ENCODE data around the gene DUSP9.

The DUSP9 gene

GRCh38 chrX:153659268-153659667 lies 12.3 kb downstream of the DUSP9 start:
- ChIA-PET CTCF (interaction anchor here (0.8 to 4.3 kb wide), 5 partner anchors 8 to 120 kb away, joined by 3 to 40 read pairs (median 5); no protein-coding TSS in a partner anchor), POLR2A (no interaction called here)
- no peaks in the 10 kb centered on the region for H3K36me3 ChIP-seq (ENCODE audit: control insufficient read depth in 2 of 2, insufficient read depth in 1 of 2, low read length in 2 of 2)
- TF ChIP-seq KLF9 (tag by site-specific recombination; IDR thresholded peaks at IDR 0.05; ENCODE audit: low read depth) (no peak), SETDB1 (IDR thresholded peaks at IDR 0.05; ENCODE audit: insufficient read length, low read length) (no peak), ZNF621 (tag by site-specific recombination; IDR thresholded peaks at IDR 0.05) (no peak), ZNF830 (tag by site-specific recombination; IDR thresholded peaks at IDR 0.05; ENCODE audit: low read depth) (no peak), ZNF24 (tag by site-specific recombination; IDR thresholded peaks at IDR 0.05) (no peak), ZNF529 (tag by site-specific recombination; IDR thresholded peaks at IDR 0.05; ENCODE audit: insufficient replicate concordance) (no peak), ZNF777 (tag by site-specific recombination; IDR thresholded peaks at IDR 0.05; ENCODE audit: borderline replicate concordance) (no peak), ZNF660 (tag by site-specific recombination; IDR thresholded peaks at IDR 0.05) (no peak), ZNF600 (tag by site-specific recombination; IDR thresholded peaks at IDR 0.05) (no peak), ATF2 (tag by site-specific recombination; IDR thresholded peaks at IDR 0.05; ENCODE audit: low read depth) (no peak), ZBTB20 (tag by site-specific recombination; IDR thresholded peaks at IDR 0.05) (no peak), ZNF596 (tag by site-specific recombination; IDR thresholded peaks at IDR 0.05) (no peak)
- TF ChIP-seq, protein P1, sequence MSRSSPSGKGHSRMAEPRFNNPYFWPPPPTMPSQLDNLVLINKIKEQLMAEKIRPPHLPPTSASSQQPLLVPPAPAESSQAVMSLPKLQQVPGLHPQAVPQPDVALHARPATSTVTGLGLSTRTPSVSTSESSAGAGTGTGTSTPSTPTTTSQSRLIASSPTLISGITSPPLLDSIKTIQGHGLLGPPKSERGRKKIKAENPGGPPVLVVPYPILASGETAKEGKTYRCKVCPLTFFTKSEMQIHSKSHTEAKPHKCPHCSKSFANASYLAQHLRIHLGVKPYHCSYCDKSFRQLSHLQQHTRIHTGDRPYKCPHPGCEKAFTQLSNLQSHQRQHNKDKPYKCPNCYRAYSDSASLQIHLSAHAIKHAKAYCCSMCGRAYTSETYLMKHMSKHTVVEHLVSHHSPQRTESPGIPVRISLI (tag by site-specific recombination; IDR thresholded peaks at IDR 0.05), result no peak
- TF ChIP-seq, protein P2, sequence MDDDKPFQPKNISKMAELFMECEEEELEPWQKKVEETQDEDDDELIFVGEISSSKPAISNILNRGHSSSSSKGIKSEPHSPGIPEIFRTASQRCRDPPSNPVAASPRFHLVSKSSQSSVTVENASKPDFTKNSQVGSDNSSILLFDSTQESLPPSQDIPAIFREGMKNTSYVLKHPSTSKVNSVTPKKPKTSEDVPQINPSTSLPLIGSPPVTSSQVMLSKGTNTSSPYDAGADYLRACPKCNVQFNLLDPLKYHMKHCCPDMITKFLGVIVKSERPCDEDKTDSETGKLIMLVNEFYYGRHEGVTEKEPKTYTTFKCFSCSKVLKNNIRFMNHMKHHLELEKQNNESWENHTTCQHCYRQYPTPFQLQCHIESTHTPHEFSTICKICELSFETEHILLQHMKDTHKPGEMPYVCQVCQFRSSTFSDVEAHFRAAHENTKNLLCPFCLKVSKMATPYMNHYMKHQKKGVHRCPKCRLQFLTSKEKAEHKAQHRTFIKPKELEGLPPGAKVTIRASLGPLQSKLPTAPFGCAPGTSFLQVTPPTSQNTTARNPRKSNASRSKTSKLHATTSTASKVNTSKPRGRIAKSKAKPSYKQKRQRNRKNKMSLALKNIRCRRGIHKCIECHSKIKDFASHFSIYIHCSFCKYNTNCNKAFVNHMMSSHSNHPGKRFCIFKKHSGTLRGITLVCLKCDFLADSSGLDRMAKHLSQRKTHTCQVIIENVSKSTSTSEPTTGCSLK (tag by site-specific recombination; IDR thresholded peaks at IDR 0.05), result no peak
- TF ChIP-seq, protein P3, sequence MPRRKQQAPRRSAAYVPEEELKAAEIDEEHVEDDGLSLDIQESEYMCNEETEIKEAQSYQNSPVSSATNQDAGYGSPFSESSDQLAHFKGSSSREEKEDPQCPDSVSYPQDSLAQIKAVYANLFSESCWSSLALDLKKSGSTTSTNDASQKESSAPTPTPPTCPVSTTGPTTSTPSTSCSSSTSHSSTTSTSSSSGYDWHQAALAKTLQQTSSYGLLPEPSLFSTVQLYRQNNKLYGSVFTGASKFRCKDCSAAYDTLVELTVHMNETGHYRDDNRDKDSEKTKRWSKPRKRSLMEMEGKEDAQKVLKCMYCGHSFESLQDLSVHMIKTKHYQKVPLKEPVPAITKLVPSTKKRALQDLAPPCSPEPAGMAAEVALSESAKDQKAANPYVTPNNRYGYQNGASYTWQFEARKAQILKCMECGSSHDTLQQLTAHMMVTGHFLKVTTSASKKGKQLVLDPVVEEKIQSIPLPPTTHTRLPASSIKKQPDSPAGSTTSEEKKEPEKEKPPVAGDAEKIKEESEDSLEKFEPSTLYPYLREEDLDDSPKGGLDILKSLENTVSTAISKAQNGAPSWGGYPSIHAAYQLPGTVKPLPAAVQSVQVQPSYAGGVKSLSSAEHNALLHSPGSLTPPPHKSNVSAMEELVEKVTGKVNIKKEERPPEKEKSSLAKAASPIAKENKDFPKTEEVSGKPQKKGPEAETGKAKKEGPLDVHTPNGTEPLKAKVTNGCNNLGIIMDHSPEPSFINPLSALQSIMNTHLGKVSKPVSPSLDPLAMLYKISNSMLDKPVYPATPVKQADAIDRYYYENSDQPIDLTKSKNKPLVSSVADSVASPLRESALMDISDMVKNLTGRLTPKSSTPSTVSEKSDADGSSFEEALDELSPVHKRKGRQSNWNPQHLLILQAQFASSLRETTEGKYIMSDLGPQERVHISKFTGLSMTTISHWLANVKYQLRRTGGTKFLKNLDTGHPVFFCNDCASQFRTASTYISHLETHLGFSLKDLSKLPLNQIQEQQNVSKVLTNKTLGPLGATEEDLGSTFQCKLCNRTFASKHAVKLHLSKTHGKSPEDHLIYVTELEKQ (tag by site-specific recombination; IDR thresholded peaks at IDR 0.05; ENCODE audit: borderline replicate concordance), result no peak
- H3K27ac ChIP-seq (ENCODE audit: extremely low read depth, low read depth, low read length), result no peak overlapping the region
- H3K9me3 ChIP-seq (ENCODE audit: control insufficient read depth, insufficient read depth, low read depth, low read length), result no peaks in the 10 kb centered on the region
- no peak overlapping the region for H3K4me3 ChIP-seq (ENCODE audit: low read depth, low read length)
- no peaks in the 10 kb centered on the region for H3K4me1 ChIP-seq (ENCODE audit: control insufficient read depth, insufficient read depth, low read length)

DNA sequence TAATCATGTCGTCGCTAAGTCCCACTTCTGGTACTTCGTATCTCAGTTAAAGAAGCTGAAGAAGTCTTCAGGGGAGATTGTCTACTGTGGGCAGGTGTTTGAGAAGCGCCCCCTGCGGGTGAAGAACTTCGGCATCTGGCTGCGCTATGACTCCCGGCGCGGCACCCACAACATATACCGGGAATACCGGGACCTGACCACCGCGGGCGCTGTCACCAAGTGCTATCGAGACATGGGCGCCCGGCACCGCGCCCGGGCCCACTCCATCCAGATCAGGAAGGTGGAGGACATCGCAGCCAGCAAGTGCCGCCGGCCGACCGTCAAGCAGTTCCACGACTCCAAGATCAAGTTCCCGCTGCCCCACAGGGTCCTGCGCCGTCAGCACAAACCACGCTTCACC lies 15.3 kb downstream of the DUSP9 start:
- Histone ChIP-seq H3K4me3 (ENCODE audit: low read depth, low read length) (no peak overlapping the region), H3K36me3 (ENCODE audit: control insufficient read depth in 2 of 2, insufficient read depth in 1 of 2, low read length in 2 of 2) (no peaks in the 10 kb centered on the region), H3K27ac (ENCODE audit: extremely low read depth, low read depth, low read length) (no peak overlapping the region), H3K4me1 (ENCODE audit: control insufficient read depth, insufficient read depth, low read length) (no peaks in the 10 kb centered on the region), H3K9me3 (ENCODE audit: control insufficient read depth, insufficient read depth, low read depth, low read length) (no peaks in the 10 kb centered on the region)
- POLR2A ChIA-PET, result no interaction called here
- CTCF ChIA-PET, result interaction anchor here (0.7 to 4.5 kb wide), 14 partner anchors 10 to 721 kb away, joined by 3 to 24 read pairs (median 5); partner anchors contain the start of gene CCNQ
- TF ChIP-seq SETDB1 (IDR thresholded peaks at IDR 0.05; ENCODE audit: insufficient read length, low read length) (no peak), ZBTB26 (tag by site-specific recombination; optimal IDR thresholded peaks at IDR 0.05) (no peak), ZNF626 (tag by site-specific recombination; IDR thresholded peaks at IDR 0.05) (no peak), KLF16 (tag by site-specific recombination; IDR thresholded peaks at IDR 0.05) (no peak)
- TF ChIP-seq, protein P4, sequence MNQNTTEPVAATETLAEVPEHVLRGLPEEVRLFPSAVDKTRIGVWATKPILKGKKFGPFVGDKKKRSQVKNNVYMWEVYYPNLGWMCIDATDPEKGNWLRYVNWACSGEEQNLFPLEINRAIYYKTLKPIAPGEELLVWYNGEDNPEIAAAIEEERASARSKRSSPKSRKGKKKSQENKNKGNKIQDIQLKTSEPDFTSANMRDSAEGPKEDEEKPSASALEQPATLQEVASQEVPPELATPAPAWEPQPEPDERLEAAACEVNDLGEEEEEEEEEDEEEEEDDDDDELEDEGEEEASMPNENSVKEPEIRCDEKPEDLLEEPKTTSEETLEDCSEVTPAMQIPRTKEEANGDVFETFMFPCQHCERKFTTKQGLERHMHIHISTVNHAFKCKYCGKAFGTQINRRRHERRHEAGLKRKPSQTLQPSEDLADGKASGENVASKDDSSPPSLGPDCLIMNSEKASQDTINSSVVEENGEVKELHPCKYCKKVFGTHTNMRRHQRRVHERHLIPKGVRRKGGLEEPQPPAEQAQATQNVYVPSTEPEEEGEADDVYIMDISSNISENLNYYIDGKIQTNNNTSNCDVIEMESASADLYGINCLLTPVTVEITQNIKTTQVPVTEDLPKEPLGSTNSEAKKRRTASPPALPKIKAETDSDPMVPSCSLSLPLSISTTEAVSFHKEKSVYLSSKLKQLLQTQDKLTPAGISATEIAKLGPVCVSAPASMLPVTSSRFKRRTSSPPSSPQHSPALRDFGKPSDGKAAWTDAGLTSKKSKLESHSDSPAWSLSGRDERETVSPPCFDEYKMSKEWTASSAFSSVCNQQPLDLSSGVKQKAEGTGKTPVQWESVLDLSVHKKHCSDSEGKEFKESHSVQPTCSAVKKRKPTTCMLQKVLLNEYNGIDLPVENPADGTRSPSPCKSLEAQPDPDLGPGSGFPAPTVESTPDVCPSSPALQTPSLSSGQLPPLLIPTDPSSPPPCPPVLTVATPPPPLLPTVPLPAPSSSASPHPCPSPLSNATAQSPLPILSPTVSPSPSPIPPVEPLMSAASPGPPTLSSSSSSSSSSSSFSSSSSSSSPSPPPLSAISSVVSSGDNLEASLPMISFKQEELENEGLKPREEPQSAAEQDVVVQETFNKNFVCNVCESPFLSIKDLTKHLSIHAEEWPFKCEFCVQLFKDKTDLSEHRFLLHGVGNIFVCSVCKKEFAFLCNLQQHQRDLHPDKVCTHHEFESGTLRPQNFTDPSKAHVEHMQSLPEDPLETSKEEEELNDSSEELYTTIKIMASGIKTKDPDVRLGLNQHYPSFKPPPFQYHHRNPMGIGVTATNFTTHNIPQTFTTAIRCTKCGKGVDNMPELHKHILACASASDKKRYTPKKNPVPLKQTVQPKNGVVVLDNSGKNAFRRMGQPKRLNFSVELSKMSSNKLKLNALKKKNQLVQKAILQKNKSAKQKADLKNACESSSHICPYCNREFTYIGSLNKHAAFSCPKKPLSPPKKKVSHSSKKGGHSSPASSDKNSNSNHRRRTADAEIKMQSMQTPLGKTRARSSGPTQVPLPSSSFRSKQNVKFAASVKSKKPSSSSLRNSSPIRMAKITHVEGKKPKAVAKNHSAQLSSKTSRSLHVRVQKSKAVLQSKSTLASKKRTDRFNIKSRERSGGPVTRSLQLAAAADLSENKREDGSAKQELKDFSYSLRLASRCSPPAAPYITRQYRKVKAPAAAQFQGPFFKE (tag by site-specific recombination; IDR thresholded peaks at IDR 0.05; ENCODE audit: borderline replicate concordance), result no peak

All from HEK293 (cell line).